Smooth muscle cell (in vitro differentiated cells): Measurements from ENCODE around the gene SERINC5. TPM values are rescaled to one million over a fixed set of nuclear protein-coding genes. Genes with fewer than 3 reads are reported as not detected.

ENCODE experiments used
- DNase-seq: peaks from one replicate; lab custom pipeline; 2025; ENCODE audit not compliant: unreplicated experiment; lab: John Stamatoyannopoulos, UW
- H2AFZ ChIP-seq: fragments of 200-600 bp; sonication (generic); 2 replicates; pipeline ENCODE4 v1.6.0; 2016; ENCODE audit warnings: antibody characterized with exemption, low read depth, mild to moderate bottlenecking
- H3F3A ChIP-seq: fragments of 200-600 bp; sonication (generic); 2 replicates; pipeline ENCODE4 v1.6.0; 2017; ENCODE audit warnings: antibody characterized with exemption, low read depth
- H3K27ac ChIP-seq: fragments of 200-600 bp; sonication (generic); 2 replicates; pipeline ENCODE4 v1.5.1; 2016; ENCODE audit warnings: low read depth, mild to moderate bottlenecking
- H3K27me3 ChIP-seq: fragments of 200-600 bp; sonication (generic); 2 replicates; pipeline ENCODE4 v1.6.1; 2016; ENCODE audit warnings: low read depth, mild to moderate bottlenecking
- H3K36me3 ChIP-seq: fragments of 200-600 bp; sonication (generic); 2 replicates; pipeline ENCODE4 v1.5.1; 2016; ENCODE audit warnings: low read depth
- H3K4me1 ChIP-seq: fragments of 200-600 bp; sonication (generic); 2 replicates; pipeline ENCODE4 v1.5.1; 2016; ENCODE audit warnings: low read depth
- H3K4me2 ChIP-seq: fragments of 200-600 bp; sonication (generic); 2 replicates; pipeline ENCODE4 v1.6.0; 2016; ENCODE audit warnings: mild to moderate bottlenecking
- H3K4me3 ChIP-seq: fragments of 200-600 bp; sonication (generic); 2 replicates; pipeline ENCODE4 v1.5.1; 2016; ENCODE audit warnings: mild to moderate bottlenecking
- H3K79me2 ChIP-seq: fragments of 200-600 bp; sonication (generic); 2 replicates; pipeline ENCODE4 v1.6.0; 2016; ENCODE audit warnings: low read depth, mild to moderate bottlenecking
- H3K9ac ChIP-seq: fragments of 200-600 bp; sonication (generic); 2 replicates; pipeline ENCODE4 v1.6.0; 2016; ENCODE audit warnings: low read depth
- H3K9me3 ChIP-seq: fragments of 200-600 bp; sonication (generic); replicated peaks from 2 replicates; pipeline ENCODE4 v1.5.1; 2016; ENCODE audit warnings: low read depth
- H4K20me1 ChIP-seq: fragments of 200-600 bp; sonication (generic); 2 replicates; pipeline ENCODE4 v1.6.0; 2016; ENCODE audit warnings: low read depth
- WGBS: methylation state at CpG from one replicate; pipeline ENCODE4 v1.1.7; 2016; ENCODE audit warnings: low lambda C conversion rate; 5-methylcytosine and 5-hydroxymethylcytosine counted together
- polyA plus RNA-seq: library from polyadenylated mRNA; unstranded; fragments of >200 nt; fragmentation: Nextera tagmentation; extraction: Ambion mirVana; gene quantifications from 2 replicates; pipeline ENCODE4 v1.2.1, GENCODE V29; 2016
- total RNA-seq: library from RNA; depleted of rRNA; stranded (reverse); fragments of >200 nt; gene quantifications from 2 replicates; pipeline ENCODE4 v1.2.3, GENCODE V29; 2014
- TF ChIP-seq, protein P1 (sequence below): fragments of 200-600 bp; sonication (generic); IDR thresholded peaks from 2 replicates; pipeline ENCODE4 v1.5.1; 2017; ENCODE audit warnings: borderline replicate concordance, mild to moderate bottlenecking, antibody characterized with exemption; ENCODE audit not compliant: insufficient read depth, poor library complexity, severe bottlenecking

Gene SERINC5
- total and polyA plus RNA-seq, 2 experiments from 2014 or later, result 4.5 to 37.0 TPM

DNA sequence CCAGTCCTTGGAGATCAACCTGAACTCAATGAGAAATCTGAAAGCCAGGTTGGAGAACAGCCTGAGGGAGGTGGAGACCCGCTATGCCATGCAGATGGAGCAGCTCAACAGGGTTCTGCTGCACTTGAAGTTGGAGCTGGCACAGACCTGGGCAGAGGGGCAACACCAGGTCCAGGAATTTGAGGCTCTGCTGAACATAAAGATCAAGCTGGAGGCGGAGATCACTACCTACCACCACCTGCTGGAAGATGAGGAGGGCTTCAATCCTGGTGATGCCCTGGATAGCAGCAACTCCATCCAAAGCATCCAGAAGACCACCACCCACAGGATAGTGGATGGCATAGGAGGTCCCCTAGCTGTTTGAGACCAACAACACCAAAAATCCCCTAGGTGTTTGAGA lies 33.5 kb upstream of the SERINC5 start:
- H3K27me3 ChIP-seq, result no peaks in the 10 kb centered on the region
- TF ChIP-seq, protein P1, sequence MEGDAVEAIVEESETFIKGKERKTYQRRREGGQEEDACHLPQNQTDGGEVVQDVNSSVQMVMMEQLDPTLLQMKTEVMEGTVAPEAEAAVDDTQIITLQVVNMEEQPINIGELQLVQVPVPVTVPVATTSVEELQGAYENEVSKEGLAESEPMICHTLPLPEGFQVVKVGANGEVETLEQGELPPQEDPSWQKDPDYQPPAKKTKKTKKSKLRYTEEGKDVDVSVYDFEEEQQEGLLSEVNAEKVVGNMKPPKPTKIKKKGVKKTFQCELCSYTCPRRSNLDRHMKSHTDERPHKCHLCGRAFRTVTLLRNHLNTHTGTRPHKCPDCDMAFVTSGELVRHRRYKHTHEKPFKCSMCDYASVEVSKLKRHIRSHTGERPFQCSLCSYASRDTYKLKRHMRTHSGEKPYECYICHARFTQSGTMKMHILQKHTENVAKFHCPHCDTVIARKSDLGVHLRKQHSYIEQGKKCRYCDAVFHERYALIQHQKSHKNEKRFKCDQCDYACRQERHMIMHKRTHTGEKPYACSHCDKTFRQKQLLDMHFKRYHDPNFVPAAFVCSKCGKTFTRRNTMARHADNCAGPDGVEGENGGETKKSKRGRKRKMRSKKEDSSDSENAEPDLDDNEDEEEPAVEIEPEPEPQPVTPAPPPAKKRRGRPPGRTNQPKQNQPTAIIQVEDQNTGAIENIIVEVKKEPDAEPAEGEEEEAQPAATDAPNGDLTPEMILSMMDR, result no peak
- no peaks in the 10 kb centered on the region for H4K20me1 ChIP-seq
- H3K9me3 ChIP-seq, result no peaks in the 10 kb centered on the region
- no peak for DNase-seq
- H3K4me2 ChIP-seq, result no peak overlapping the region
- 94% methylated on average over 2 of the region's 2 CpGs for whole genome bisulfite sequencing
- H3K4me1 ChIP-seq, result no peaks in the 10 kb centered on the region
- H3K27ac ChIP-seq, result no peak overlapping the region
- no peaks in the 10 kb centered on the region for H3K79me2 ChIP-seq
- H3K36me3 ChIP-seq, result no peaks in the 10 kb centered on the region
- no peak overlapping the region for H2AFZ ChIP-seq
- H3K4me3 ChIP-seq, result no peak overlapping the region
- no peak overlapping the region for H3K9ac ChIP-seq
- H3F3A ChIP-seq, result no peaks in the 10 kb centered on the region

DNA sequence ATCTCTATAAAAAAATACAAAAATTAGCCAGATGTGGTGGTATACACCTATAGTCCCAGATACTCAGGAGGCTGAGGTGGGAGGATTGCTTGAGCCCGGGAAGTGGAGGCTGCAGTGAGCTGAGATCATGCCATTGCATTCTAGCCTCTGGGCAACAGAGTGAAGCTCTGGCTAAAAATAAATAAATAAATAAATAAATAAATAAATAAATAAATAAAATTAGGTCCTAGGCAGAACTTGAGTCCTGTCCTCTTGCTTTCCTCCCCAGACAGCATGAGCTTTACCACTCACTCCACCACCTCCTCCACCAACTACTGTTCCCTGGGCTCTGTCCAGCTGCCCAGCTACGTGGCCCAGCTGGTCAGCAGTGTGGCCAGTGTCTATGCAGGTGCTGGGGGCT lies 32.3 kb upstream of the SERINC5 start:
- TF ChIP-seq, protein P1, result no peak
- Histone ChIP-seq H3F3A (no peaks in the 10 kb centered on the region), H3K9me3 (no peaks in the 10 kb centered on the region), H3K4me3 (no peak overlapping the region), H3K27ac (no peak overlapping the region), H3K36me3 (no peaks in the 10 kb centered on the region), H3K79me2 (no peaks in the 10 kb centered on the region), H2AFZ (no peak overlapping the region), H3K27me3 (no peaks in the 10 kb centered on the region), H3K4me2 (no peak overlapping the region), H3K4me1 (no peaks in the 10 kb centered on the region), H3K9ac (no peak overlapping the region), H4K20me1 (no peaks in the 10 kb centered on the region)
- WGBS, result 74% methylated on average over 2 of the region's 2 CpGs
- DNase-seq, result no peak

DNA sequence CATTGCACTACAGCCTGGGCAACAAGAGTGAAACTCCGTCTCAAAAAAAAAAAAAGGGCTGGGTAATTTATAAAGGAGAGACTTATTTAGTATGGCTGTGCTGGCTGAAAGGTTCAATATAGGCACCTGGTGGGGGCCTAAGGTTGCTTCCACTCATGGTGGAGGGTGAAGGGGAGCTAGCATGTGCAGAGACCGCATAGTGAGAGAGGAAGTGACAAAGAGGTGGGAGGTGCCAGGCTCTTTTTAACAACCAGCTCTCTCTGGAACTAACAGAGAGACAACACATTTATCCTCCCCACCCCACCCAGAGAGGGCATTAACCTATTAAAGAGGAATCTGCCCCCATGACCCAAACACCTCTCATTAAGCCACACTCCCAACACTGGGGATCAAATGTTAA lies 28.9 kb upstream of the SERINC5 start:
- Histone ChIP-seq H2AFZ (no peak overlapping the region), H3K4me1 (no peaks in the 10 kb centered on the region), H3K36me3 (no peaks in the 10 kb centered on the region), H3K27ac (no peak overlapping the region), H3K4me3 (no peak overlapping the region), H3K4me2 (no peak overlapping the region), H3K9me3 (no peaks in the 10 kb centered on the region), H3K9ac (no peak overlapping the region), H3K27me3 (no peaks in the 10 kb centered on the region), H3F3A (no peaks in the 10 kb centered on the region), H3K79me2 (no peaks in the 10 kb centered on the region), H4K20me1 (no peaks in the 10 kb centered on the region)
- WGBS, result 68% methylated on average over 2 of the region's 2 CpGs
- TF ChIP-seq, protein P1, result no peak
- DNase-seq, result no peak

DNA sequence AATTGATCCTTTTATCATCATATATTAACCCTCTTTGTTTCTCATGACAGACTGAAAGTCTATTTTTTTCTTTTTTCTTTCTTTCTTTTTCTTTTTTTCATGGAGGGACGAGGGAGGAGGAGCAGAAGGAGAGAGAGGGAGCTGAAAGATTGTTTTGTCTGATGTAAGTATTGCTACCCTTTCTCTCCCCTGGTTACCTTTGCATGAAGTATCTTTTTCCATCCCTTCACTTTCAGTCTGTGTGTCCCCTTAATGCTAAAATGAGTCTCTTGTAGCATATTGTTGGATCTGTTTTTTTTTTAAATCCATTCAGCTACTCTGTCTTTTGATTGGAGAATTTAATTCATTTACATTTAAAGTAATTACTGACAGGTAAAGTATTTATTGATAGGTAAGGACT lies 27.5 kb upstream of the SERINC5 start:
- H3K9ac ChIP-seq, result no peak overlapping the region
- H3K9me3 ChIP-seq, result no peaks in the 10 kb centered on the region
- H3K4me3 ChIP-seq, result no peak overlapping the region
- H3K79me2 ChIP-seq, result no peaks in the 10 kb centered on the region
- WGBS, result 78% methylated on average over 1 of the region's 1 CpG
- DNase-seq, result no peak
- H3K36me3 ChIP-seq, result no peaks in the 10 kb centered on the region
- no peak overlapping the region for H3K4me2 ChIP-seq
- no peaks in the 10 kb centered on the region for H3K27me3 ChIP-seq
- TF ChIP-seq, protein P1, result no peak
- no peaks in the 10 kb centered on the region for H3F3A ChIP-seq
- no peaks in the 10 kb centered on the region for H4K20me1 ChIP-seq
- no peak overlapping the region for H3K27ac ChIP-seq
- no peak overlapping the region for H2AFZ ChIP-seq
- no peaks in the 10 kb centered on the region for H3K4me1 ChIP-seq
